ENCODE data around the gene EHMT1.

GRCh38 chr9:137611623-137612609, 6.9 kb upstream of the EHMT1 start:
- TF ChIP-seq REST (IDR thresholded peaks at IDR 0.05; ENCODE audit: insufficient read depth in 1 of 2, low read depth in 2 of 2, low read length in 2 of 2) = no peak
- TF ChIP-seq POLR2AphosphoS5 (IDR thresholded peaks at IDR 0.05; ENCODE audit: low read depth, low read length) = no peak
- TF ChIP-seq TAF1 (IDR thresholded peaks at IDR 0.05; ENCODE audit: borderline replicate concordance, insufficient read depth, low read length) = no peak
- TF ChIP-seq FOXP2 (optimal IDR thresholded peaks at IDR 0.05; ENCODE audit: borderline replicate concordance, extremely low read depth, extremely low read length, insufficient read depth) = no peak
- no peak for TF ChIP-seq SIN3A (IDR thresholded peaks at IDR 0.05; ENCODE audit: borderline replicate concordance, insufficient read depth, low read length)
